Duodenal mucosa (tissue), 2 donors: ENCODE data around the gene HIP1.
"Not testable (repeated sequence)": the region's sequence is repeated elsewhere in the genome, so short reads cannot be mapped to it uniquely, and the experiment has no call there.

Source experiments
- H3K27ac ChIP-seq: one replicate; pipeline ENCODE4 v1.7.0; 2013; ENCODE audit warnings: low read depth, low read length
- H3K27me3 ChIP-seq, 2 donors: one replicate each; pipeline ENCODE4 v1.7.0; 2013; ENCODE audit warnings: low read length in 2 of 2, control low read depth in 1 of 2; ENCODE audit not compliant: insufficient read depth in 2 of 2, control insufficient read depth in 1 of 2
- H3K36me3 ChIP-seq, 2 donors: one replicate each; pipeline ENCODE4 v1.7.0; 2013; ENCODE audit warnings: low read length in 2 of 2, control low read depth in 1 of 2; ENCODE audit not compliant: insufficient read depth in 2 of 2, control insufficient read depth in 1 of 2
- H3K4me1 ChIP-seq, 2 donors: one replicate each; pipeline ENCODE4 v1.7.0; 2013; ENCODE audit warnings: low read length in 2 of 2, control low read depth in 1 of 2; ENCODE audit not compliant: insufficient read depth in 2 of 2, control insufficient read depth in 1 of 2
- H3K4me3 ChIP-seq, 2 donors: one replicate each; pipeline ENCODE4 v1.7.0; 2013; ENCODE audit warnings: low read length in 2 of 2, low read depth in 1 of 2
- H3K9ac ChIP-seq, 2 donors: one replicate each; pipeline ENCODE4 v1.7.0; 2013; ENCODE audit warnings: low read length in 2 of 2, low read depth in 1 of 2
- H3K9me3 ChIP-seq, 2 donors: one replicate each; pipeline ENCODE4 v1.7.0; 2013; ENCODE audit warnings: low read length in 2 of 2, control low read depth in 1 of 2; ENCODE audit not compliant: control insufficient read depth in 1 of 2

The HIP1 gene

DNA sequence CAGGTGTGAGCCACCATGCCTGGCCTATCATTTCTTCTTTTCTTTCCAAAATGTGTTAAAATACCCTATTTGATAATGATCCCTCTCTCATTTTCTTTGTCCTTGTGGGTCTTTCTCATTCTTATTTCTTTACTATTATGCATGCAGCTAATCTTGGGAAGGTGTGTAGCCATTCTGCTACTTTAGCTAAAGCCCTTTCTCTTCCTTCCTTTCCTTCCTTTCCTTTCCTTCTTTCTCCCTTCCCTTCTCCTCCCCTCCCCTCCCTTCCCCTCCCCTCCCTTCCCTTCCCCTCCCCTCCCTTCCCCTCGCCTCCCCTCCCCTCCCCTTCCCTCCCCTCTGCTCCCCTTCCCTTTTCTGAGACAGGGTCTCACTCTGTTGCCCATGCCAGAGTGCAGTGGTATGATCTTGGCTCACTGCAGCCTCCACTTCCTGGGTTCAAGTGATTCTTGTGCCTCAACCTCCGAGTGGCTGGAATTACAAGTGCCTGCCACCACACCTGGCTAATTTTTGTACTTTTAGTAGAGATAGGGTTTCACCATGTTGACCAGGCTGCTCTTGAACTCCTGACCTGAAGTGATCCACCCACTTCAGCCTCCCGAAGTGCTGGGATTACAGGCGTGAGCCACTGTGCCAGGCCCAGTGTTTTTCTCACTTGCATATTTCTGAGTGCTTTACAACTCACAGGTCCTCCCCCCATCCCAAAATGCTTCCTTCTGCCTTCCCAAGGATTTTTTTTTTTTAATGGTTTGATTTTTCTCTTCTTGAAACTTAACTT is 42.3 kb downstream of the HIP1 start:
- no peaks in the 10 kb centered on the region for H3K27me3 ChIP-seq
- no peak overlapping the region for H3K27ac ChIP-seq
- H3K9ac ChIP-seq, result no peak overlapping the region
- no peaks in the 10 kb centered on the region for H3K36me3 ChIP-seq
- H3K4me1 ChIP-seq, result no peaks in the 10 kb centered on the region
- H3K4me3 ChIP-seq, result no peak overlapping the region
- H3K9me3 ChIP-seq, result no peaks in the 10 kb centered on the region

DNA sequence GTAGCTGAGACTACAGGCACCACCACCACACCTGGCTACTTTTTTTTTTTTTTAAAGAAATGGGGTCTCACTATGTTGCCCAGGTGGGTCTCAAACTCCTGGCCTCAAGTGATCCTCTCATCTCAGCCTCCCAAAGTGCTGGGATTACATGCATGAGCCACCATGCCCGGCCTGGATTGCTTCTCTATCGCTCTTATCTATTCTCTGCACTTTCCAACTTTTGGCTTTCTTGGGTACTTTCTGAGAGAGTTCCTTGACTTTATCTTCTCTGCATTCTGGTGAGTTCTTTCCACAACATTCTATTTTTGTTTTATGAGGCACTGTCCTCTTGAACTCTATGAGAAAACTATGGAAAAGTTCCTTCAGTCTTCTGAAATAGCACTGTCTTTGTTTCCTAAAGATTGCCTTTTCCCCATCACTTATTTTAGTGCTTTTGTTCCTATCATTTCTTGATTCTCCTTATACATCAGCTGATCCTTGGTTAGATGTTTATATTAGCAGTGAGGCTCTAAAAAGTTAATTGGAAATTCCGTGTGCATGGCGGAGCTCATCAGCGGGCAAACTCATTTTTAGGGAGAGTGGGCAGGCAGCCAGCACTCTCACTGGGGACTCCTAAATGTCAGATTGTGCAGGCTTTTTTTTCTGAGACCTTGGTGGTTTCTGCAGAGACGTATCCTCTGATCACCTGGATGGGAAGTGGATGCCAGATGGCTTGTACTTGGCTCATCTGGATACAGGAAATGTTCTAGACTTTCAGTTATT is 43.9 kb downstream of the HIP1 start:
- Histone ChIP-seq H3K27me3 (no peaks in the 10 kb centered on the region), H3K9ac (no peak overlapping the region), H3K36me3 (no peaks in the 10 kb centered on the region), H3K9me3 (no peaks in the 10 kb centered on the region), H3K4me3 (no peak overlapping the region), H3K4me1 (no peaks in the 10 kb centered on the region), H3K27ac (no peak overlapping the region)

DNA sequence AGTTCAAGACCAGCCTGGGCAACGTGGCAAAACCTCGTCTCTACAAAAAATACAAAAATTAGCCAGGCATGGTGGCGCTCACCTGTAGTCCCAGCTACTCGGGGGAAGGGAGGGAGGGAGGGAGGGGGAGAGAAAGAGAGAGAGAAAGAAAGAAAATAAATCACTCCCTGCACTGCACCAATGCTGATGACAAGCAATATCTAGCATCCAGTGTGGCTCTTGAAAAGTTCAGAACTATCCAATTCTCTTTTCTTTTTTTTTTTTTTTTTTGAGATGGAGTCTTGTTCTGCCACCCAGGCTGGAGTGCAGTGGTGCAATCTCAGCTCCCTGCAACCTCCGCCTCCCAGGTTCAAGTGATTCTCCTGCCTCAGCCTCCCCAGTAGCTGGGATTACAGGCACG is 45.1 kb downstream of the HIP1 start:
- H3K9ac ChIP-seq, H3K27ac ChIP-seq, H3K4me1 ChIP-seq, H3K9me3 ChIP-seq, H3K4me3 ChIP-seq, H3K36me3 ChIP-seq, H3K27me3 ChIP-seq: not testable (repeated sequence)

DNA sequence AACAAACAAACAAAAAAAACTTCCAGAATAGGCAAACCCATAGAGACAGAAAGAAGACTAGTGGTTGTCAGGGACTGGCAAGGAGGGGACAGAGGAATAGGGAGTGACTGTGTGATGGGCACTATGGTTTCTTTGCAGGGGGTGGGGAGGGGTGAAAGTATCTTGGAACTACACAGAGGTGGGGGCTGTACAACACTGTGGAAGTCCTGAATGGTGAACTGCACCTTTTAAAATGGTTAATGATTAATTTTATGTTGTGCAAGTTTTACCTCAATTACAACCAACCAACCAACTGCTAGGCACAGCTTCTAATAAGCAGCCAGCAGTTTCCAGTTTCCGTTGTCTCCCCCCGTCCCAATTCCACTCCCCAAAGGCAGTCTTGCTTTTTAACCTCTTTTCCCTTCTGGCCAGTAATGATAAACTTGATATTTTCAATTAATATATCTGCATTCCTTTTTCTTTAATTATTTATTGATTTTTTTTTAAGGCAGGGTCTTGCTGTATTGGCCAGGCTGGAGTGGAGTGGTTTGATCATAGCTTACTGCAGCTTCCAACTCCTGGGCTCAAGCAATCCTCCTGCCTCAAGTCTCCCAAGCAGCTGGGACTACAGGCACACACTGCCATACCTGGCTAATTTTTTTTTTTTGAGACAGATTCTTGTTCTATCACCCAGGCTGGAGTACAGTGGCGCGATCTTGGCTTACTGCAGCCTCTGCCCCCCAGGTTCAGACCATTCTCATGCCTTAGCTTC is 46.8 kb downstream of the HIP1 start:
- H3K4me1 ChIP-seq, result peaks cover 0 to 4% of the 10 kb centered on the region in 2 donors
- H3K9ac ChIP-seq, result no peak overlapping the region
- no peaks in the 10 kb centered on the region for H3K27me3 ChIP-seq
- no peak overlapping the region for H3K27ac ChIP-seq
- no peaks in the 10 kb centered on the region for H3K36me3 ChIP-seq
- H3K4me3 ChIP-seq, result no peak overlapping the region
- H3K9me3 ChIP-seq, result no peaks in the 10 kb centered on the region

DNA sequence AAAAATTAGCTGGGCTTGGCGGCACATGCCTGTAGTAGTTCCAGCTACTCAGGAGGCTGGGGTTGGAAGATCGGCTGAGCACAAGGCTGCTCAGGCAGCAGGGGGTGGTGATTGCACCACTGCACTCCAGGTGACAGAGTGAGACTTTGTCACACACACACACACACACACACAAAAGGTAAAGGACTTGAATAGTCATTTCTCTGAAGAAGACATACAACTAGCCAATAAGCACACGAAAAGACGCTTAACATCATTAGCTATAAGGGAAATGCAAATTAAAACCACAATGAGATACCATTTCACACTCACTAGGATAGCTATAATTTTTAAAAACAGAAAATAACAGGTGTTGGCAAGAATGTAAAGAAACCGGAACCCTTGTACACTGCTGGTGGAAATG is 48.6 kb downstream of the HIP1 start:
- Histone ChIP-seq H3K27me3 (no peaks in the 10 kb centered on the region), H3K27ac (no peak overlapping the region), H3K9ac (no peak overlapping the region)

DNA sequence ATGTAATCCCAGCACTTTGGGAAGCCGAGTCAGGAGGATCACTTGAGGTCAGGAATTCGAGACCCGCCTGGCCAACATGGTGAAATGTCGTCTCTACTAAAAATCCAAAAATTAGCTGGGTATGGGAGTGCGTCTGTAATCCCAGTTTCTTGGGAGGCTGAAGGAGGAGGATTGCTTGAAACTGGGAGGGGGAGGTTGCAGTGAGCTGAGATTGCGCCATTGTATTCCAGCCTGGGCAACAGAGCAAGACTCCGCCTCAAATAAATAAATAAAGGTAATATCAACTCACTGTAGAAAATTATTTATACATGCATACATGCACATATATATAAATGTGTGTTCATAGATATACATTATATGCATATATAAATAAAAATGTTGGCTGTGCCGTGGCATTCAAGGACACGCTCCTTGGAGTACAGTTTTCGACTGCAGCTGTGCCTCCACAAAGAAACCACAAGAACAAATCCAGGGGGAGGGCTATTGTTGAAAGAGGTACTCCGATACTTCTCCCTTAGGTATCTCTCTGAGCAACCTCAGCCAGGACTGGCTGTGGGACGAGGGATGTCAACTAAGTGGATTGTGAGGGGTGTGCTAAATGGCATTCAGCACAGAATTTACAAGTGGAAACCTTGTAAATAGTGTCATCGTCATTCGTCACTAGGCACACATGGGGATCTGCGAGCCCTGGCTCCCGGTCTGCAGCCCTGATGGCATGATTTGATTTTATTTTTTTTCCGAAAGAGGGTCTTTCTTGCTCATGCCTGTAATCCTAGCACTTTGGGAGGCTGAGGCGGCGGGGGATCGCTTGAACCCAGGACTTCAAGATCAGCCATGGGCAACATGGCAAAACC is 49.3 kb downstream of the HIP1 start:
- Histone ChIP-seq H3K4me3 (no peak overlapping the region), H3K4me1 (peaks cover 0 to 4% of the 10 kb centered on the region in 2 donors), H3K27me3 (no peaks in the 10 kb centered on the region), H3K9ac (no peak overlapping the region), H3K36me3 (no peaks in the 10 kb centered on the region), H3K27ac (no peak overlapping the region), H3K9me3 (no peaks in the 10 kb centered on the region)

More for the DNA sequence above, 48.6 kb downstream of the HIP1 start:
- H3K36me3 ChIP-seq, result no peaks in the 10 kb centered on the region
- peaks cover 0 to 4% of the 10 kb centered on the region in 2 donors for H3K4me1 ChIP-seq
- no peaks in the 10 kb centered on the region for H3K9me3 ChIP-seq
- H3K4me3 ChIP-seq, result no peak overlapping the region

DNA sequence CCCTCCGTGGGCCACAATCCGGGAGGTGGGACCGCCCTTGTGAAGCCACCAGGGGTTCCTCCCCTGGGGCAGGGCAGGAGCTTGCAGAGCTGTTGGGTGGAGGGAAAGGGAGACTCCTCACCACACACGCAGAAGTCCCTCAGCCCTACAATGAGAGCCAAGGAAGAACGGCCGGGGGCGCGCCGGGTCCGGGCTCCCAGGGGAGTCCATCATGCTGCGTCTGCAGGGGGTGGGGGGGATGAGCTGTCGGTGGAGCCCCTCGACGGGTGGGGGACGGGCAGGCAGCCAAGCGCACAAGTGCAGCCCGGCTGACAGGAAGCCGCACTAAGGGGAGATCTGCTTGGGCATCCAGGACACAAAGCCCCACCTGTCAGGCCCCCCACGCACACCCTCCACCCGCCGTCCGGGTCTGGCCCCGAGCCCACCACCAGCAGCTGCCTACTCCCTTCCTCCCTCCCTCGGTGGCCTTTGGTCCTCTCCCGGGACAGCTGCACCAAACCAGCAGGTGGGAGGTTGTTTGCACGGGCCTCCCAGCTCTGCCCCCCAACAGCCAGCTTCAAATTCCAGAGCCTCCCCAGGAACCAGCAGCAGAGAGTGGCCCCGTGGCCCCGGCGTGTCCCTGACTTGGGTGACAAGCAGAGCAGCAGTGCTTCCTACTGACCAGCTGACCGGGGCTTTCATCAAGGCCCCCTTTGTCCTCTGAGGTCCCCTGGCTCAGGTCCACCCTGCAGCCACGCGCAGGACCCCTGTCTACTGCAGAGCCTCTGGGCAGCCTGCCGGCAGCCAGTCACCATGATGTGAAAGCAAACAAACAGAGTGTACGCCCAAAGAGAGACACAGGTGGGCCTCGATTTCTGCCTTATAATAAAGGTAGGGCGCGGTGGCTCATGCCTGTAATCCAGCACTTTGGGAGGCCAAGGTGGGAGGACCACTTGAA is 50.3 kb downstream of the HIP1 start:
- H3K27me3 ChIP-seq, result no peaks in the 10 kb centered on the region
- H3K9ac ChIP-seq, result no peak overlapping the region
- no peaks in the 10 kb centered on the region for H3K9me3 ChIP-seq
- H3K4me1 ChIP-seq, result peaks cover 0 to 4% of the 10 kb centered on the region in 2 donors
- H3K36me3 ChIP-seq, result no peaks in the 10 kb centered on the region
- no peak overlapping the region for H3K27ac ChIP-seq
- no peak overlapping the region for H3K4me3 ChIP-seq

DNA sequence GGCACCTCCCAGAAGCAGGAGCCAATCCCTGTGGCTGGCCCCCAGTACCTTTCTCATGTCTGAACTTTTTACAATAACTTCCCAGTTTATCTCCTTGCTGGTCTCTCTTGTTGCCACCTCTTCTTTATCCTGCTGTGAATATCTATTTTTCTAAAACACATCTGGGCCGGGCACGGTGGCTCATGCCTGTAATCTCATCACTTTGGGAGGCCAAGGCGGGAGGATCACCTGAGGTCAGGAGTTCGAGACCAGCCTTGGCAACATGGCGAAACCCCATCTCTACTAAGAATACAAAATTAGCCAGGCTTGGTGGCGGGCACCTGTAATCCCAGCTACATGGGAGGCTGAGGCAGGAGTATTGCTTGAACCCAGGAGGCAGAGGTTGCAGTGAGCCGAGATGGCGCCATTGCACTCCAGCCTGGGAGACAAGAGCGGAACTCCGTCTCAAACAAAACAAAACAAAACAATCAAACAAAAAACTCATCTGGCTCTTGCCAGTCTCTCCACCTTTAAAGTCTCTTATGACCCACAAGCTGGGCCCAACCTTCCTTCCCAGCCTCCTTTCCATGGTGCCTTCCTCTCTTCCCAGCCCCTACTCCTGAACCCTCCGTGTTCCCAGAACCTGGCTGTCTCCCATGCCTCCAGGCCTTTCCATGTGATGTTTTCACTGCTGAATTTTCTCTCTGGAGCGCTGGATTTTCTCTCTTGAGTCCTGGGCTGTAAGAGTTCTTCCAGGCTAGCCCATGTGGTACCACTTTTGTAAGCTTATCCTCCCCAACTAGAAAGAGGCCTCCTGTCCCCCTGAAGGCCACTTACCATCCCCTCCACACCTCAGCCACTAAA is 51.3 kb downstream of the HIP1 start:
- Histone ChIP-seq H3K9me3 (no peaks in the 10 kb centered on the region), H3K4me1 (peaks cover 0 to 4% of the 10 kb centered on the region in 2 donors), H3K27me3 (no peaks in the 10 kb centered on the region), H3K4me3 (no peak overlapping the region), H3K9ac (no peak overlapping the region), H3K27ac (no peak overlapping the region), H3K36me3 (no peaks in the 10 kb centered on the region)
